Gastroesophageal sphincter (tissue), 2 donors: ENCODE measurements around the gene NDUFS4.

Experiments
- POLR2A ChIP-seq, 2 donors: fragments of 450-650 bp; IDR thresholded peaks; one replicate each; pipeline ENCODE4 v1.6.1; 2017; ENCODE audit warnings: antibody characterized with exemption in 2 of 2, mild to moderate bottlenecking in 2 of 2, moderate library complexity in 1 of 2
- POLR2AphosphoS5 ChIP-seq: sonication (generic); formaldehyde crosslinking; IDR thresholded peaks from one replicate; pipeline ENCODE4 v1.6.1; 2017; ENCODE audit warnings: antibody characterized with exemption

DNA sequence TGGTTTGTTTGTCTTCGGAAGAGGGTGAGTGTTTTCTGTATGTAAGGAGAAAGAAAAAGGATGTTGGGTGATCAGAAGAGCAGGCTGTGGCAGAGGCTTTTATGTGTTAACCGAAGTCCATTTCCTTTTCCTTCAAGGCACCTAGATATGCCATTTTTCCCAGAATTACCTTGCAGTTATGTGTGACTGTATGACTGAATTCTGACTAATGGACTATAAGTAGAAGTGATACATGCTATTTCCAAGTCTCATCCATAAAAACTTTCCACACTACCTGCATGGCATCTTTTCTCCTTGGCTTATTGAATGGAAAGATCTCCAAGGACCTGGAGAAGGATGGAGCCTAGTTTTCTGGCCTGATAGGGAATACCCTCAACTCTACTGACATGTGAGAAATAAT lies 10.6 kb upstream of the NDUFS4 start:
- TF ChIP-seq POLR2AphosphoS5 = no peak
- no peak for TF ChIP-seq POLR2A (IDR thresholded peaks at IDR 0.05)
